Measurements from ENCODE around the gene HOXC9.

HOXC9 gene

DNA sequence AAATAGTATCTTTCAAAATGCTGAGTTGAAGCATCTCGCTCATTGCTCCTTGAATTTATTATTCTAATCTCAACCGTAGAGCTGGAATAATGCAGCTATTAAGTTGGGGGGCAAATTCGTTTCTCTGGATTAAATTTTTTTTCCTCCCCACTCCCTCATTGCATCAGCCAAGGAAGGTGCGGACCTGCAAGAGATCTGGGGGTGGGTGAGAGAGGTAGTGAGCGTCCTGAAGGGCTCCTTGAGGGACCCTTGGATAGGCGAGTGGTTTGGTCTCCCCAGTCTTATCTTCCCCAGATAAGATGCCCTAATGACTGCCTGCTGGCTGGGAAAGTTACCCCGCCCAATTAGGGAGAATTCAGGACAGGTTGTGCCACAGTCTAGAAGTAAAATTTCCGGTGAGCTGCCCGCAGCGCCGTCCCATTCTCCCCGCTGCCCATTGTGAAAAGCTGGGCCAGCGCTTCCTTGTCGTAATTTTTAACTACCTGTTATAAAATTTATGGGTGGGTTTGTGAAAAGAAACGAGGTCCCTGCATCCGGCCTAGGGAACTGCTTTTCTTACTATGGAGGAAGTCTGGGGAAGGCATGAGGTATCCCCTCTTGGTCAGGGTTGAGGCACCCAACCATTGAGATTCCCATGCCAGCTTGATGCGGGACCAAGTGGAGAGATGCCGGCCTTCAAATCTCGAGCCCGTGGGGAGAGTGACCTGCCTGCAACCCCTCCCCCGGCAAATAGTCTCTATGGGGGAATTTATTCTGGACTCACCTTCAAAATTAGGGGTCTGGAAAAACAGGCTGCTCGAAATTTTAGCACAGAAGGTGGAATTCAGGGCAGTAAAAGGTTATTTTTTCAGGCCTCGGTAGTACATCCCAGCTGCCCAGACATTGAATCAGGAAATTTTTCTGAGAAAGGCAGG, 15.3 kb downstream of the HOXC9 start:
- no peak for DNase-seq (ENCODE audit: low spot score)

DNA sequence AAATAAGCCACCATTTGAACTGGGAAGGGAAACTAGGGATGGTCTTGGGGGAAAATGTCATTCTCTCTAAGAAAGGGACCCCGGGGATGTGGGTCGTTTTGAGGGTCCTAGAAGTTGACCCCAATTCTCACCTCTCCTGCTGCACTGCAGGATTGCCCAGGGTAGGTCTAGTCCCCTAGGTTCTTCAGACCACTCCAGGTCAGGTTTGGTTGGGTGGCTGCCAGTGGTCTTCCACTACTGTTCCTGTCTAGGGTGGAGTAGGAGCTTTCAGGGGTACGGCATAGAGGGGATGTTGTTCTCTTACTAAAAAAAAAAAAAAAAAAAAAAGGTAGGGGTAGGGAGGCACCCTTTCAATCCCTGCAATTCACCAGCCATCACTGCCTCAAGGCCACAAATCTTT, 16.1 kb downstream of the HOXC9 start:
- DNase-seq (ENCODE audit: low spot score), result no peak

DNA sequence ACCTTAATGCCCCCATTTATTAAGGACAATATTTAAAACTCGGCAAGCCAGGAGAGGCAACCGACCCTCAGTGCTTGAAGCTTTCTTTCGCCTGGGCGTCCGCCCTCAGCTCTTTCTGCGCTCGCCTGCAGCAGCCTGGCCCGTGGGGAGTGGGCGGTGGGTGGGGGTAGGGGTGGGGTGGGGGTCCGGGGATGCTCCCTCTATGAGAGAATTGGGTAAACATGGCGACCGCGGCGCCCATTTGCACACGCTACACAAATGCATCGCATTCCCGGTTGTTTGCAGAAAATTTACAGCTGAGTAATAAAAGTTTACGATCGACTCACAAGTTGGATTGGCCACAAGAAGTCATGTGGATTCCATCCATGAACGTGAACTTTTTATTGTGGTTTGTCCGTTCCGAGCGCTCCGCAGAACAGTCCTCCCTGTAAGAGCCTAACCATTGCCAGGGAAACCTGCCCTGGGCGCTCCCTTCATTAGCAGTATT, 16.6 kb downstream of the HOXC9 start:
- peak; percentile 85 for DNase-seq (ENCODE audit: low spot score)

DNA sequence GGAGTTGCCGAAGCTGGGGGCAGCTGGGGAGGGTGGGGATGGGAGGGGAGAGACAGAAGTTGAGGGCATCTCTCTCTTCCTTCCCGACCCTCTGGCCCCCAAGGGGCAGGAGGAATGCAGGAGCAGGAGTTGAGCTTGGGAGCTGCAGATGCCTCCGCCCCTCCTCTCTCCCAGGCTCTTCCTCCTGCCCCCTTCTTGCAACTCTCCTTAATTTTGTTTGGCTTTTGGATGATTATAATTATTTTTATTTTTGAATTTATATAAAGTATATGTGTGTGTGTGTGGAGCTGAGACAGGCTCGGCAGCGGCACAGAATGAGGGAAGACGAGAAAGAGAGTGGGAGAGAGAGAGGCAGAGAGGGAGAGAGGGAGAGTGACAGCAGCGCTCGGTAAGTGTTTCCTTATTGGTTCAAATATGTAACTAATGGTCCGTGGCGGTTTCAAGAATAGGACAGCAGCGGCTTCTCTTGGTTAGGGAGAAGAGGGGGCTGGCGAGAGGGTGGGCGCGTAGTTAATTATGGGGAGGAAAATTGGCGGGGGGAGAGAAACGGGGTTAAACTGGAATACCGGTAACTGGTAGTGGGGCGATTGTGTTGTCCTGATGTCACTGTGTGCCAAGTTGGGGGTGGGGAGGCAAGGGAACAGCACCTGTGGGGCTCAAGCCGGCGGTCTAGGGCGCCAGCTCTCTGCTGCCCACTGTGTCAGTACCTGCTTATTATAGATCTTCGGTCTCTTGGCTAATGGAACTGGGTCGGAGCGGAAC, 17.2 kb downstream of the HOXC9 start:
- DNase-seq (ENCODE audit: low spot score), result peak; percentile 77

DNA sequence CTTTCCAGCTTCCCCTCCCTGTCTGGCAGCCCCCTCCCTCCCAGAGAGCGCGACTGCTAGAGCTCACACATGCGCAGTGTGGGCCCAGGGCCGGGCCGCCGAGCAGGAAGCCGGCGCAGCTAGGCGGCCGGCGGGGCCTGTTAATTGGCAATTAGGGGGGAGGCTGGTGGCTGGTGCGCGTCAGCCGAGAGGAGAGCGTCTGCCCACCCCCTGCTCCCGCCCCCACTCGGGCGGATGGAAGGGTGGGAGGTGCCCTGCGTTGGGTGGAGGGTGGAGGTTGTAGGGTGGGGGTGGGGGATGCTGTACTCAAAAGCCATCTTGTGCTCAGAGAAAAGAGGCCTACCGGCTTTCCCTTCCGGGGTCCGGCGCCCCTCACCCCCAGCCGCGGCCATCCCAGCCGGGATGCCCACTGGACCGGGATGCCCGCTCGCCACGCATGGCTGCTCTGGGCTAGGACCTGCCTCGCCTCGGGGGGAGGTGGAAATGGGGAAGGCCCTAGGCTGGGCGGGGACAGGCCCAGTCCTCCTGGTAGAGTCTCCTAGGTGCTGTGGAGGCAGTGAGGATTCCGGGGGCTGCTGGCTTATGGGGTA, 18.0 kb downstream of the HOXC9 start:
- DNase-seq (ENCODE audit: low spot score), result peak; percentile 97

DNA sequence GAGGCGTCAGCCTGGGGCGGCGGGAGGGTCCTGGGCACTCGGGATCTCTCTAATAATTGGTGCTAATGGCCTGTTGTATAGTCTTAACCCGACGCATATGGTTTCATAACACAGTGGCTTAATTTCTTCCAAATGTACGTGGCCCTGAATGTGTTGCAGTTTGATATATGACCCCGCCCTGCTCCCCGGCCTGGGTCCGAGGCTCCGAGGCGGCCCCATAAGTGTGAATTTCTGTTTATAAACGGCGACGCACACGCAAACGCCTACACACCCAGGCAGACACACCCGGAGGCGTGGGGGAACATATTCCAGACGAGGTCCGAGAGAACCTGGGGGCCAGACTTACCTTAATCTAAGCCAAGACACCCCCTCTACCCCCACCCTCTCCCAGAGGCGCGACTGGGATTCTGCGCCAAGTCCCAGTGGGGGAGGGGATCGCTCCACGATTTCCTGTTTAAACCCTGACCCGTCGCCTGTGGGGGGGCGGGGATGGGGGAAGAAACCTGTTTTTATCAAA, 18.6 kb downstream of the HOXC9 start:
- peak; percentile 68 for DNase-seq (ENCODE audit: low spot score)

DNA sequence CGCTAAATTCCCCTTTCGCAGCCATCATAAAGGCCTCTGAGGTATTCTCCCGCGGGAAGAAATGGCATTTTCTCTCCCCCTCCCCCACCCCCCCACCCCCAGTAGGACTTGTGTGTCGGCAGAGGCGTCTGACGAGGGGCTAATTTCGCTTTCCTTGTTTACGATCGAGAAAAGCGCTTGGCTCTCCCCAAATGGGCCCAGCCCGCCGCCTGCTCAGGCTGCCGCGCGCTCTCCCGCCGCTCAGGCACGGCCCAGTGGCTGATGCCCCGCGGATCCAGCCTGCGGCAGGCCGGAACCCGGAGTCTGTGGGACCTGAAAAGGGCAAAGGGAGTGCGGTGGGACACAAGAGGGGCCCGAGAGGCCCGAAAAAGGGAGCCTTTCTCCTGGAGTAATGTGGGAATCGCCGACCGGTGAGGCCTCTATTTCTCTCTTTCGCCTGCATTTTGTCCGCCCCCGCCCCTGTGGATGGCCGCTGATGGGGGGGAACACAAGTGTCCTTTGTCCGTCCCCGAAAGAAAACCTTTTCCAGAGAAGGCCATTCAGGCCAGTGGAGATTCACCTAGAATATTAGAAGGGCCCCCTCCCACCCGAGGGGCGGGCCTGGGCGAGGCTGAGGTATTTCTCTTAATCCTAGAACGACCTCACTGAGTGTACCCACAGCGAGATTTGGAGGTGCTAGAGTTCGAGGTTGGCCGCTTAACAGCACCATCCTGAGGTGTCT, 19.3 kb downstream of the HOXC9 start:
- DNase-seq (ENCODE audit: low spot score), result peak; percentile 44

DNA sequence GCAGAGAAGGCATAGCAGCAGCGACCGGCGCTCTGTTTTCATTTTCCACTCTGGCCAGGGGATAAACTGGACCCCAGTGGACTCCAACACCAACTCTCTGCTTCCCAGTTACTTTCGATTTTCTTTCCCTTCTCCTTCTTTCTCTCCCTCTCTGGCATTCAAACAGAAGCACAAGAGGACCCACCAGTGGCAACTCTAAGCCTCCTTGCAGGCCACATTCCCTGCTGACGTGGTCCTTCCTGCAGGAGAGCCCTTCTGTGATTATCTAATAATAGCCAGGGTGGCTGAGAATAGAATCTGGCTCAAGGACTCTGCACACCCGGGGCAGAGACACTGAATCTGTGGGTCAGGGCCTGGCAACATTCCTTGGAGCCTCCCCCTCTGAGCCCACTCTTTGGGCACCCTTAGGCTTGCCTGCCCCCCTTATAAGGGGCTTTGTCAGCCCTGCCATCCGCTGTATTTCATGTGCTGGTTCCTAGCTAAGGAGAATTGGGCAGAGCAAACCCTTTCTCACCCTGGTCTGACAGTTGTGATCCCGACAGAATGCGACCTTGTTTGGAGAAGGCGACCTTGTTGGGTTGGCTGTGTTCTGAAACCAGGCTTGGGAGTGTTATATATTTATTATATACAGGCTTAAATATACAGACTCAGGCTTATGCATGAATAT, 20.1 kb downstream of the HOXC9 start:
- peak; percentile 64 for DNase-seq (ENCODE audit: low spot score)

DNA sequence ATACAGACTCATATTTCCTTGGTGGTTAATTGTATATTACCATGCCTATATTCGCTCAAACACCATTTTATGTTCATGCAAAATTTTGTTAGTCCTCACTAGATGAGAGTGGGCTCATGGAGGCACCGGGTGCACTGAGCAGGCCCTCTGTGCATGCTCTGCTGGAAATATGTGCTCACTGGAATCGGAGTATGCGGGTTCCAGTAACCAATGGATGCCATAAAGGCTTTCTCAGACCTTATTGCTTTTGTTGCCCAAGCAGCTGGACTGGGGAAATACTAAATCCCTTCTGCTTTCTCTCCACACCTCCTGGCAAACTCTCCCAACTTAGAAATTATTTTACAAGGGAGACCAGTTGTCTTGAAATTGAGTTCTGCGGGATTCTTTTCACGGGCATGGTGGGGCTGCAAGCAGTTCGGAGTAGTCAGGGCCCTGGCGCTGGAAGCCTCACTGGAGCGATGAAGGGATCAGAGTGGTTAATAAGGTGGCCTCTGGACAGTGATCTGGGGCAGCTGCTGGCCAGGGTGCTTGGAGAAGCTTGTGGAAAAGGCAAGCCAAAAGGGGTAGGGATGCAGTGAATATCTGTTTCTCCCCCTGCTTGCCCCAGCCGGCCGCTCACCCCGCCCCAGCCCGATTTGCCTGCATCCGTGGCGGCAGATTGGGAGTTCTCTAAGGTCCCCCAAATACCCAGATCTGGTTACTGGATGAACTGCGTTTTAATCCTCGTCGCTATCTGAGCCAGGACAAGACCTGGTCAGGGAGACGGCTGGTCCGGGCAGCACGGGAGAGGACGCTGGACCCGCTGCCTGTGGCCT, 20.8 kb downstream of the HOXC9 start:
- DNase-seq (ENCODE audit: low spot score), result no peak

DNA sequence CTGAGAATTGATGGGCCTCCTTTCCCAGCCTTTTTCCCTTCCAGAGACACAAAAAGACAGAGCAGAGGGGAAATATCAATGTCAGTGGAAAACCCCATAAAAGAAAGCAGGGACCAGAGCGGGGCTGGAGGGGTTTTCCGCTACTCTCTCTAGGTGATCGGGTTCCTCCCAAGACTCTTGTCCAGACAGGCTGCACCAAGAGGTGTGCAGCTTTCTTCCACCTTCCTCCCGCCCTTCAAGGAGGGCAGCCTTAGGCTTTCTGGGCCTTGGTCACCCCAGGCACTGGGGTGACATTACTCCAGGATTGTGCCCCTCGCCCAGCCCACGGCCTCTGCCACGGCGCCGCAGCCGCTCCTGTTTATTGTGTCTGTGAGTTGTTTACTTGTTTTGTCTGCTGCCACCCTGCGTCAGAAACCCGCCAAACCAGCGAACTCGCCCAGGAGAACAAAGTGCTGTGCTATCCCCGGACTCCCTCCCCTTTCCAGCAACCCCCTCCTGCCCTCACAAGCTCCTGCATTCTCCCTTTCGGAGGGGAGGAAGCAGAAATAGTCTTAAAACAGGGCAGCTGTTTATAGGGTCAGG, 21.6 kb downstream of the HOXC9 start:
- DNase-seq (ENCODE audit: low spot score), result peak; percentile 49

DNA sequence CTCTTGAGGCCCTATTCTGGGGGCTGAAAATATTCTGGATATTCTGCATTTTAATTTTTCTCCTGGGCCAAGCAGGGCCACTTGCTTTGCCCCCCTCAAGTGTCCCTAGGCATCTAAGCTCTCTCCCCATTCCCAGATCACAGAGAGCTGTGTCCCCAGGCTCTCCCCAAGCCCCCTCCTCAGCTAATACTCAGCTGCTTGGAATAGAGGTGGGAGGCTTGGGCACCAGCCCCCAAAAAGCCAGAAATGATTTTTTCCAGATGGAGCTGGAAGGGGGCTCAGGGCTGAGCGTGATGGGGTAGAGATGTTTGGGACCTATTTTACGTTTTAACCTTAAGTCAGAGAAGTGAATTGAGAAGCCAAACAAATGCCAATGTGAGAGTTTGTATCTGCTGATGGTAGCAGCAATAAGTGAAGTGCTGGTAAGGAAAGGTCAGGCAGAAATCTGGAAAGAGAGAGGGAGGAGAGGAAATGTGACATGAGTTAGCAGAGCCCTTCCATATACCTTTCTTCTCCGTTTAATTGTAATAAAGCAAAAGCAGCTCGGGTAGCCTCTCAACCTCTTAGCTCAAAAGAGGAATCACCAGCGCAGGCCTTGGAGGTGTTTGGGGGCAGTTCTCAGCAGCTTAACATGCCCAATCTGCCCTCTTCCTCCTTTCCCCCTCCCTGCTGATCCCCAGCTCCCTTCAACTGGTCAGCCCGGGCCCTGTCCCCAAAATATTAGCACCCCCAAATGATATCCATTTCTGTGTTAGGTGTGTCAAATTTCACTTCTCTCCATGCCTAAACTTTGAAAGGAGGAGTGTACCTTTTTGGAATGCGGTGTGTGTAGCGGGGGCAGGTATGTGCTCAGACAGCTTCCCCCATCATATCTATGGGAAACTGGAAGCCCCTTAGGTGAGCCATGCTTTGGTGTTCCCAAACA, 23.3 kb downstream of the HOXC9 start:
- DNase-seq (ENCODE audit: low spot score), result no peak

DNA sequence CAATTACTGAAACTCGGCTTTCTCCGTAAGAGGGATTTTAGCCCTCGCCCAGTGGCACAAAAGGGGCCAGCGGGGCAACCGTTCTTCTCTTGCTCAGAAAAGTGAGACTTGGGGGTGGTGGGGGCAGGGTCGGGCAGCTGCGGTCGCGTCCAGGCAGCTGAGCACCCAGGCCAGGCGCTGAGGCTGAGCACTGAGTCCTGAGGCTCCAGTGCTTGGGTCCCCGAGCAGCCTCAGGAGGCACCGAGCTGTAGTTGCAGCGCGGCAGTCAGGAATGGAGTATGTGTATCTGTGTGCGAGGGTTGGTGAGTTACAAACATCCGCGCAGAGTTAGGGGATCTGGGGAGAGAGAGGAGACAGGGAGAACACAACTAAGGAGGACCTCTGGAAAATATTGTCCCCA, 24.2 kb downstream of the HOXC9 start:
- DNase-seq (ENCODE audit: low spot score), result no peak

DNA sequence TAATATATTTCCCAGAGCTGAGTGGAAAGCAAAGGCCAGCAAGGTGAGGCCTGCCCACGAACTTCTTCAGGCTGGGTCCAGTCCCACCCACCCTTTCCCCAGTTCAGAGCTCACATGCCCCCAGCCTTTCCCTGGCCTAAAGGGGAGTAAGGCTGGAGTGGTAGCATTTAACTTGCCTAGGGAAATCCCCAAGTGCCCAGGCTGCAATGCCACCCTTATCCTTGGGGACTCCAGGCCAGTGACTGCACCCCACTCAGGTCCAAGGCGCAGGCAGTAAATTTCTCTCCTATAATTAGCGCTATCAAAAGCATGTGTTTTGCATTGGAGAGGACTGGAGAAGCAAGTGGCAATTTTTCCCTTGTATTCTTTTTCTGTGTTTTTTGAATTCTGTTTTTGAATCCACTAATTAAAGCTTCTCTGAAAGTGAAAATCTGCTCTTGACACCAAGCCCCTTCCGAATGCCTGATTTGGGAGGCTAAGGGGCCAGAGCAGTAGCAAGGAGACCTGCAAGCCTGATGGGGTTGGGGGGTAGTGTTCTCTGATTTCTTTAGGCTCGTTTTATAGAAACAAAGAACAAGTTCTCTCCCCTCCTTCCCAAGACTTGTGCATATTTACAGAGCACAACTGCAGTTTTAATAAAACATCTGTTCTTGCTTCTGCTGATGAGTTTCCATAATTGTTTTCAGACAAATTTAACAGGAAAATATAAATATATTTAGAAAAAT, 24.8 kb downstream of the HOXC9 start:
- no peak for DNase-seq (ENCODE audit: low spot score)

DNA sequence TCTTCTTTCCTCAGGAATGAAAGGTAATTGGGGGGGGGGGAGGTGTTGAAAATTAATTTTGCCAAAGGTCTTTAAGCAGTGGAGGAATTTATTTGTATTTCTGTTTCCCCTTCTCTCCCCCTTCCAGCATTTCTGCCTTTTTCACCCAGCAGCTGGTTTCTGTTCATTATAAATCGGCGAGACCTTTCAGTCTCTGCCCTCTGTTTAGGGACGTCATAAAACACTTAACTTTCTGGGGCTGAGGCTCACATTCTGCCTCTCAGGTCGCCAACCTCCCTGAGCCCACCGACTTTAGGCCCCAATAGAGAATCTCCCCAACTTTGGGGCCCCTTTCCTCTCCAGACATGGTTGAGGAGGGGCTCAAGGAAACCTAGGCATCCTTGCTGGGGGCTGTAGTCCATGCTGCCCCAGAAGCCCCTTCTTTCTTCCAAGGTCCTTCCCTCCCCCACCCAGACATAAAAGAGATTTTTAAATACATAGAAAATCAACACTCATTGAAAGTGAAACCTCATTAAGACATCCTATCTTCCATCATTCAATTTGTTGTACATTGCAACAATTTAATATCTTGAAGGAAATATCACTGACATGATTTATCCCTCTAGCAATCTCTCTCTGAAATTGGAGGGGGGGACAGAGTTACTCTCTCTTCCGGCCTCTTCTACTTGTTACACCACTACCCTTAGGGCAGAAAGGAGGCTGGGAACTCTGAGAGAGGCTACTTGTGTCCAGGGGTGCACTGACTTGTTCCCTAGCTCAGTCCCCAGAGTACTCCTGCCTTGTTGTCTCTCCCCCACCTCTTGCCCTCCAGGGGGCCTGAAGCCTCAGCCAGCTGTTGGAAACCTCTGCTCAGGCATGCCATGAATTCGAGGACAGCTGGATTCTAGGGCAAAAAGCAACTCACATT, 25.8 kb downstream of the HOXC9 start:
- no peak for DNase-seq (ENCODE audit: low spot score)

DNA sequence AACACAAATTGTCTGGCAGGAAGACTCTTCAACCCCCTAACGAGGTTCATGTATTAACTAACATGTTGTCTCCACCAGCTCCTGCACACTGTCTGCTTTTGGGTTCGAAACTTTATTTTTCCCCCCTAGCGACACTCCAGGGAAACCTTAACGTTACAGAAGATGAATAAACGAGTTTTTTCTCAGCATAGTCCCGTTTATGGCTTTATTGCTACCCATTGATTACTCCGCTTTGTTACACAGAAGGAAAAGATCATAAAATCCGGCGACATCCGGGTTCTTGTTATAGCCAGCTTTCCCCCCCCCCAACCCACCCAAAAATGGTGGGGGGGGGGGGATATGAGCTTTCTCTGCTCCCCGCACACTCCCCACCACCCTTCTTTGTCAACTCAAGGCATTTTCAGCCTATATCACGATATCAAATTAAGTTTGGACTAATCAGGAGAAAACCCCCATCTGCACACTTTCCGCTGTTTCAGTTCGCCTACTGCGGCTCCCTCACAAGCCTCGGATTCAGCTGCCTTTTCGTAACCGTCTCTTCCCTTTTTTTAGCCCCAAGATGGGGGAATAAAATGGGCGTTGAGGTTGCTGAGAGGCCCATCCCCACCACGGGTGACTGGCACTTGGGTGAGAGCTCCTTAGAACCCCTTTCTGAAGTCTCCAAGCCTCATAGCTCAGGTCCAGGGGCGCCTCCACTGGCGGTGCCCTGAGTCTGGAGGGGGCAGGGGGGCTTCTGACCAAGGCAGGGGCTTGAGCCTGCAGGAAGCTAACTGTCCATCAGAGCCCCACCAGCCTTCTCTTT, 26.9 kb downstream of the HOXC9 start:
- no peak for DNase-seq (ENCODE audit: low spot score)

DNA sequence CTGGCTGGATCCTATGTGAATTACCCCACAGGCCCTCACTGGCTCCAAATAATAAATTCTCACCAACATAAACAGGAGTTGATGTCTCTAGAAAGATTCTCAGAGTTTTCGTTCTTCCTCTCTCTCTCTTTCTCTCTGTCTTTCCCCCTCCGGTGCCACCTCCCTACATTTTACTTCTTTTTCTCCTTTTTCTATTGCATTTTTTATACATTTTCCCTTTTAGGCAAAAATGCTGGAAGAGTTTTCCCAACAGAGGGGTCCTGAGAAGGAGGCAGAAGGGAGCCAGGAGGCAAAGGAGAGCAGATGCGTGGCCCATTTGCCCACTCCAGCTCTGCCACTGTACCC, 27.5 kb downstream of the HOXC9 start:
- no peak for DNase-seq (ENCODE audit: low spot score)
